Tongue (tissue), 2 donors: ENCODE data around the gene CDH23. TPM values are rescaled to one million over a fixed set of nuclear protein-coding genes. Genes with fewer than 3 reads are reported as not detected.

Source experiments
- DNase-seq: peaks from one replicate; pipeline ENCODE4 v3.0.0-alpha.2; 2015
- total RNA-seq: library from RNA; depleted of rRNA; stranded (reverse); fragments of >200 nt; gene quantifications from one replicate; pipeline ENCODE4 v1.2.3, GENCODE V29; 2014

Gene CDH23
- total RNA-seq, 1 donor from 2014 or later: 12.2 TPM

GRCh38 chr10:71538608-71539260 lies 142.0 kb downstream of the CDH23 start:
- DNase-seq: no peak

GRCh38 chr10:71539442-71540118 lies 142.9 kb downstream of the CDH23 start:
- no peak for DNase-seq

GRCh38 chr10:71542478-71542877 lies 145.8 kb downstream of the CDH23 start:
- DNase-seq: no peak

GRCh38 chr10:71543608-71544170 lies 147.0 kb downstream of the CDH23 start:
- no peak for DNase-seq

GRCh38 chr10:71545001-71545400 lies 148.3 kb downstream of the CDH23 start:
- no peak for DNase-seq

- DNase-seq: no peak
These were observed 149.5 kb downstream of the CDH23 start for GRCh38 chr10:71546220-71546619.

GRCh38 chr10:71547312-71547711 lies 150.6 kb downstream of the CDH23 start:
- no peak for DNase-seq

GRCh38 chr10:71547876-71548846 lies 151.4 kb downstream of the CDH23 start:
- DNase-seq: peak; percentile 93

GRCh38 chr10:71549766-71550533 lies 153.2 kb downstream of the CDH23 start:
- DNase-seq: peak; percentile 51

GRCh38 chr10:71550628-71551027 lies 153.9 kb downstream of the CDH23 start:
- peak; percentile 61 for DNase-seq

GRCh38 chr10:71551970-71552369 lies 155.2 kb downstream of the CDH23 start:
- no peak for DNase-seq

GRCh38 chr10:71553432-71553831 lies 156.7 kb downstream of the CDH23 start:
- DNase-seq: no peak

- no peak for DNase-seq
These were observed 158.0 kb downstream of the CDH23 start for GRCh38 chr10:71554671-71555070.

- DNase-seq: no peak
These were observed 158.5 kb downstream of the CDH23 start for GRCh38 chr10:71555087-71555723.

- no peak for DNase-seq
These were observed 159.0 kb downstream of the CDH23 start for GRCh38 chr10:71555724-71556119.

- no peak for DNase-seq
These were observed 162.3 kb downstream of the CDH23 start for GRCh38 chr10:71558991-71559390.

- no peak for DNase-seq
These were observed 164.4 kb downstream of the CDH23 start for GRCh38 chr10:71561003-71561574.

- no peak for DNase-seq
These were observed 165.5 kb downstream of the CDH23 start for GRCh38 chr10:71562181-71562580.

- DNase-seq: peak; percentile 48
These were observed 166.2 kb downstream of the CDH23 start for GRCh38 chr10:71562904-71563303.

GRCh38 chr10:71564194-71564820 lies 167.6 kb downstream of the CDH23 start:
- DNase-seq: no peak
